GM21381 (cell line): ENCODE measurements around the gene ANTXR1.

Experiments
- ATAC-seq: cut with Tn5 transposase; IDR thresholded peaks from one replicate; pipeline ENCODE4 v1.9.1; 2021; ENCODE audit warnings: mild to moderate bottlenecking, moderate library complexity; ENCODE audit not compliant: unreplicated experiment

ANTXR1 gene

DNA sequence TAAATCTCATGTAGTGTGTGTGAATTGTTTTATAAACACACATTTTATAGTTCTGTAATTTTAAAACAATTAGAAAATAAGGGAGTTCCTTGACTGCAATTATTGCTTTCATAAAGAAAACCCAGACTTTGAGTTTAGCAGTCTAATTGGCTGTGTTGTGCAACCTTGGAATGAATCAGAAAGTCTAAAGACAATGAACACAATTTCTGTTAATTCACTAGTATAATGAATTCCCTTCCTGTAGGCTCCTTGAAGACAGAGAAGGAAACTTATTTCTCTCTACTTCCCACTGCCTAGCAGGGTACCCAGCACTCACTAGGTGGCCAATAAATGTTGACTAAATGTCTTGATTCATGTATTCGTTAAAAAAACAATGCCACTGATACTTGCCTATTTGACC lies 79.9 kb downstream of the ANTXR1 start:
- ATAC-seq = no peak

DNA sequence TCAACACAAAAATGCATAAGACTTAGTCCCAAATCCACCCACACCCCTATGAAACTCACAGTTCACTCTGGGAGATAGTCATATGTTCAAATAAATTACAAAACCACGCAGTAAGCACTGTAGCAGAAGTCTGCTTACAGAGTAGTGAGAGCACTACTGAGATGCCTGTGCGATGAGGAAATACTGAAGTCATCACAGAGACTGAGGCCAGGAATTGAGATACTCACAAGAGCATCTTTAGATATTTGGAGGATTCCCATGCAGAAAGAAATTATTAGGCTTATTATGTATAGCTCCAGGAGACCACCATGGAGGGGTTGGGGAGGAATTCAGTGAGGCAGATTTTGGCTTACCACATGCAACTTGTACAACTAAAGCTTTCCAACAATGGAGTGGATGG lies 82.3 kb downstream of the ANTXR1 start:
- ATAC-seq = no peak

GRCh38 chr2:69096326-69097095 lies 83.5 kb downstream of the ANTXR1 start:
- ATAC-seq = no peak

DNA sequence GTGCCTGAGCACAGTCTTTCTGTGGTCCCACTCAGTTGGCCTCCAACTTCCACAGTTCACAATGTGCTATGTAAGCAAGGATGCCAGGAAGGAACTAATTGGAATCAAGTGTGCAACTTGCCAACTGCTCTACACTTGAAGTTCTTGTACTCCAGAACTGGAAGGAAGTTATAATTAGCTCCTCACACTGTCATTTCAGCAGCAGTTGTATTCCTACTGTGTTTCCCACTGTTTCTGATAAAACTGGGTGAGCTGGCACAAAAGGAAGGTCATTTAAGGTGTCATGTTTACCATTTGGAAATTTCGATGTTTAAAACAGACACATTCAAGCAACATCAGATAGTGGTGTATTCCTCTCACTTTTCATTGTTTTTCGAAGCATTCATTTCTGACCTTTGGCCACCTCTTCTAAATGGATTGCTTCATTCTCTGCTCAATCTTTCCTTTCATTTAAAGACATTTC lies 84.2 kb downstream of the ANTXR1 start:
- no peak for ATAC-seq

DNA sequence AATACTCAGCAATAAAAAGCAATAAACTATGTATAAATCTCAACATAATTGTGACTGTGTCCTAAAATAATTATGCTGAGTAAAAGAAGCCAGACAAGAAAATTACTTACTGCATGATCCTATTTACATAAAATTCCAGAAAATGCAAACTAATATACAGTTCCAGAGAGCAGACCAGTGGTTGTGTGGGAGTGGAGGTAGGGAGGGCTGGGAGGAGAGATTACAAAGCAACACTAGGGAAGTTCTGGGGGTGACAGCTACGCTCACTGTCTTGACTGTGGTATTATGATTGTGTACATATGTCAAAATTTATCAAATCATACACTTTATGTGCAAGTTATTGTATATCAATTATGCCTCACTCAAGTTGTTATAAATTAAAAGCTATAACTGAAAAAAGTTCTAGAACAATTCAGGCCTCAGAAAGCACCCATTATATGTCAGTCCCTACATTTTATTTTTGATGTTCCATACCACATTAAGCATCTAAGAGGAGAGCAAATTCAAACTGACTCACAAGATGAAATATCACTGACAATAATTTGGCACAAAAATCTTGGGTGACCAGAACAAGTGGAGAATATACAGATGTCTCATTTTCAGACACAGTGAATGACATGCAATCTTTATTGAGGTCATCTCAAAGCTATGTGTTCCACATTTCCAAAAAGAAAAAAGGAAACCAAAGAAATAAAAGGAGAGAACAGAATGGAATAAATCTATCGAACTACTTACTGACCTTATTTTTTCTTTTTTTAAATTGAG lies 85.1 kb downstream of the ANTXR1 start:
- ATAC-seq = no peak

DNA sequence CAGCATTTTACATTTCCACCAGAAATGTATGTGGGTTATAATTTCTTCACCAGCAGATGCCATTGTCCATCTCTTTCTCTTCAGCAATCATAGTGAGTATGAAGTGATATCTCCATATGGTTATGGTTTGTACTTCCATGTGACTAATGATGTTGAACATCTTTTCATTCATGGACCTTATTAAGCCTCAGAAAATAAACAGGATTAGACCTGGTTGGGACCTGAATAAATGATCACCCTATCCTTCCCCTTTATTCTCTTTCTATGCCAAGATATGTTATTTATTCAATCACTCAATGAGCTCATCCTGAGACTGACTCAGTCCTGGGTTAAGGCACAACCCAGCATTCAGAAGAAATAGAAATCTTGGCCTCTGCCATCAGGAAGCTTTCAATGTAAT lies 86.6 kb downstream of the ANTXR1 start:
- ATAC-seq = no peak

GRCh38 chr2:69100220-69100723 lies 87.3 kb downstream of the ANTXR1 start:
- no peak for ATAC-seq

DNA sequence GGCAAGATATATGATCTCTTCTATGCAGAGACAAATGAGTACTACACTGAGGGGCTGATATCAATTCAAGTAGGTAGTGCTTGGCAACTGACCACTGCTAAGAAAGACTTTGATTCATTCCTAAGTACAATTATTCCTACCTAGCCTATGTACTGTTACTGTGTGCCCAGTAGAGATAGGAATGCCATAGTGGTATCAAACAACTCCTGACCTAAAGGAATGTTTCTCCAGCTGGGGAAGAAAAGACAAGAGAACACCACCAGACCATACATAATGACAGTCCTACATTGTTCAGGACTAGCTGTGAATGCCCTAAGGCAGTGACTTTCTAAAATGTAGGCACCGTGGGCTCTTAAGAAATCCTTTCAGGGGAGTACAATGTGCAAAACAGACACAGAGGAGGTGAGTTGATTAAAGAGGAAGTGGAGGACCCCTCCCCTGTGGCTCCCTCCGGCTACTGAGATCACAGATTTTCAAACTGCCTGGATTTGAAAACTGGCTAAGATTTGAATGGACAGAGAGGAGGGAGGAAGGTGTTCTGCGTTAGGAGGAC lies 89.1 kb downstream of the ANTXR1 start:
- ATAC-seq = no peak

GRCh38 chr2:69103419-69103818 lies 90.4 kb downstream of the ANTXR1 start:
- ATAC-seq = no peak

DNA sequence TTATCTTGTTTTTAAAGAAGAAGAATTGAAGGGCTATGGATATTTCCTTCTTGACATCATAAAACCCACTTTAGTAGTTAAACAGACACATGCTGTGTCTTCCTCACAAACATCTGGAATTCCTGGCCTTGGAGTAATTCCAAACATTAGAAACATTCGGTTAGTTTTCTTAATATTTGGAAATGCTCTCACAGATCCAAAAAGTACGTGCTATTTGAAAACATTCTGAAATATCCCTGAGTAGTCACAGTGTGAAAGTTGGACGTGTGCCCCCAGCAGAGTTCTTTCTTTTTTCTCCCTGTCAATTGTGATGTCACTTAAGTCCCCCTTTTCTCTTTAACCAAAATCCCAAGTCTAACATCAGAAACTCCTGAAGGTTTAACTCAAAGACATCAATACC lies 91.3 kb downstream of the ANTXR1 start:
- ATAC-seq = no peak

DNA sequence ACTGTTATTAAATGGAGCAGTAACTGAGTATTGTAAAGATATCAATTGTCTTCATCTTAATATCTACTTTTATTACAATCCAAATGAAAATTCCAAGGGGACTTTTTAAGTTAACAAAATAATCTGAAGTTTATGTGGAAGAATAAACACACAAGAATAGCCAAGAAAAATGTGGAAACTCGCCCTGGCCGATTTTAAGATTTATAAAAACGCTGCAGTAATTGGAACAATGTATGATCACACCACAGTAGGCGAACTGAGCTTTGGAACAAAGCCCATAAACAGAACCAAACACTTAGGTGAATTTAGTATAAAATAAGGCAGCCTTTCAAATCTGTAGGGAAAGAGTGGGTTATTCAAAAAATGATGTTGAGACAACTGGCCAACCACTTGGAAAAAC lies 96.3 kb downstream of the ANTXR1 start:
- ATAC-seq = no peak

DNA sequence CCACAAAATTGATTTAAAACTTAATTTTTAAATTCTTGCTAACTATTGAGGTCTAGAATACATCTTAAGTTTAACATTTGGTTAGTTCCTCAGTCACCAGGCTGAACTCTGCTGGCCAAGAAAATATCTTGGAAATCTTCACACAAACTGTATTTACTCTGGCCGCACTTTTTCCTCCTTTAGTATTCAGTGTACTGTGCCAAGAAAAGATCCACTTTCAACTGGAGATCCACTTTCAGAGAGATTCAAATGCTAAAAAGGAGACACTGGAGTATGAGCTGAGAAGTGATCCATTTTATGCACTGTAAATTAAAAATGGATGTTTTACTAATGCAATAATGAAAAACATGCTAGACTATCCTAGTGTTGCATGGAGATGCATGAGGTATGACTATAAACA lies 98.1 kb downstream of the ANTXR1 start:
- no peak for ATAC-seq

DNA sequence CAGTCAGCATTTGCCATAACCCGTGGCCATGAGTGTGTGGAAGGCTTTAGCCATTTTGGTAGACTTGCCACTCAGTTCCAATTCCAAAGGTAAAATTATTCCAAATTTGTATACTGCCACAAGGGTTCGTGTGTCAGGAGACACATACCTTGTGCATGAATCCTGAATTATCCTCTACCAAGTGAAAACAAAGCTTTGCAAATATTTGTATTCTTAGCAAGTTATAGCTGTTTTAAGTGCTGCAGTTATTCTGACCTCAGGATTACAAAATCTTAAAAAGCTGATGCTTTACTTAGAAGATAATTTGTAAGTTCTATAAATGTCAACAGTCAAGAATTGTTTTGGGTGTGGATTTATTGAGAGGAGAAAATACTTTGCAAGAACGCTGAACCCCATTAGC lies 100.6 kb downstream of the ANTXR1 start:
- no peak for ATAC-seq

DNA sequence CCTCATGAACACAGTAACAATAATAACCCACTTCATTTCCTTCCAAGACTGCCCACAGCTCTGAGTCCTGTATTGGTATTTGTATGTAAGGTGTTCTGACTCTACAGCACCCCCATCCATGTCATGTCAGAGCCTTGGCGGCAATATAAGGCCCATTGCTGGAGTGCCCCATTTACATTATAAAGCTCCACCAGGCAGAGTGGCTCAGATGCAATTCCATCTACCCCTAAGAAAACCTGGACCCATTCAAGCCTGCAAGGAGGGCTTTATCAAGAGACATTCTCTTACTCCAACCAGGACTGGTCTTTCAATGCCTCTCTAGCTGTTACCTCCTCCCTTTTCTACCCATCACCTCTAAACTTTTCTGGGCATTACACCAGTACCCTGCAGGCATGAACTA lies 101.6 kb downstream of the ANTXR1 start:
- ATAC-seq = no peak

DNA sequence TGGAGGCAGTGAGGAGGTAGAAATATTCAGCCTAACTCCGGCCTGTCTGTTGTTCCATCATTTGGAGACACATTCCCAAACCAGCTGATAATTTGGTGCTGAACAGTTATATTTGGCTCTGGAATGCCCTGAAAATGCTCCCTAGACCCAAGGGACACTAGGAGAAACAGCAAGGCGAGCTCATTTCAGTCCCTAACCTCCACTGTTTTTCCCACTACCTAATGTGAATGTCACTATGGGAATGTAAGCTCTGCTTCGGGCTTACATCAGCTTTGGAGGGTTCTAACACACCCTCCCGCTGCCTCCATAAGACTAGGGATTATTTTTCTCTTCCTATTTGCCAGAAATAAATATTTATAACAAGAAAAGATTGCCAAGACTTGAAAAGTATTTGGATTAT lies 103.5 kb downstream of the ANTXR1 start:
- ATAC-seq = no peak

DNA sequence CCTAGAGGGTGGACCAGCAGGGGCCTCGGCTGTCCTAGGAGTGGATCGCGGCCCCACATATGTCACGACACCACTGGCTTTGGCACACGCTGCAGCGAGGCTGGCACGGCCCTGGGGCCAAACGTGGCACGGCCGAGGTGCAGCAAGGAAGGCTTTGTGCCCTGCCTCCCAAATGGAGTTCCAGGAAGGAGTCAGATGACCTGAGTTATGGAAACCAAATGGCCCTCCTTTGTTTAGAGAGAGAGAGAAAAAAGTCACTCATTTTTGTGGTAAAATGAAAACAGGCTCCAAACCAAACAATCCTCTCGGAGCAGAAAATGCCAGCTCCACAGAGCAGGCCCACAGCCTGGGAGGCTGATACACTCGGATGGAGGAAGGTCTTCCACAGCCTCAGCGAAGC lies 105.6 kb downstream of the ANTXR1 start:
- ATAC-seq = no peak

DNA sequence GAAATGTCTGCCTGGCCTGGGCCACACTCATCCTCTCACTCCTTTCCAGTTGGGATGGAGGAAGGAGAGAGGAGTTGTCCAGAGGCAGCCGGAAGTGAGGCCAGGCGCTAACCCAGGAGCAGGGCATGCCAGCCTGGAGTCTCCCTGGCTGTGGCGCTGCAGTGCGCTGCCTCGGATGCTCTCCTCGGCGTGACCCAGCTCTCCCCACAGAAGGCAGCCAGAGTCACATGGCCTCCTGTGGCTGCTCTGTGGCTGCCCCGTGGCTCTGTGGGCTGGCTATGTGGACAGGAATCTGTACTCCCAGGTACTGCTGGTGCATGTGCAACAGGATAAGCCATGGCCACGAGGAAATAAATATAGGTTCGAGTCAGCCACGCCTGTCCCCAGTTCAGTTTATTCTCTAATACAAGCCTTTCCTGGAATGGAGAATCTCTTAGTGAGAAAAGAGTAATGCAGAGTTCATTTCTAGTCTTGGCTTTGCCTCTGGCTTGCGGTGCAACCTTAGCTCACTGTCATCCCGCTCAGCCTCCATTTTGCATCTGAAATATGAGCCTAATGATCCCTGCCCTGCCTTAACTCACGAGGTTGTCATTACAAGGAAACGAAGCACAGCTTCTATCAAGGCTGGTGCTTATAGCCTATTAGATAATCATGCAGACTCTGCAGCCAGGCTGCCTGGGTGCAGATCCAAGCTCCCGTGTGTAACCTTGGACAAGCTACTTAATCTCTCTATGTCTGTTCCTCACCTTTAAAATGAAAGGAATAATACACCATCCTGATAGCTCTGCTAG lies 106.3 kb downstream of the ANTXR1 start:
- ATAC-seq = no peak

GRCh38 chr2:69122271-69122670 lies 109.3 kb downstream of the ANTXR1 start:
- ATAC-seq = no peak

DNA sequence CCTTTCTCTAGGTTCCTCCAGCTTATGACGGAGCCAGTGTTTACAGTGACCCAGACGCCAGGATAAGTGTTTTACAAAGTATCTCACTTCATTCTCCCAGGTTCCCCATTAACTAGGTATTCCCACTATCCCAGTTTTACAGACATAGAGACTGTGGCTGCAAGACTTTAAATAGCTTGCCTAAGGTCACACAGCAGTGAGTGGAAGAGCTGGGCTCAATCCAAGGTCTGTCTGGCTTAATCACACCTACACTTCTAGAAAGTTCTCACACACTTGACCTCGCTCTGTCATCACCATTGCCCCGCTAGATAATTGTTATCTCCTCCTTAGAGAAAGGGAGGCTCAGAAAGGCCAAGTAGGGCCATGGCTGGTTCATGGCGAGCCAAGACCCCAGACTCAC lies 110.2 kb downstream of the ANTXR1 start:
- no peak for ATAC-seq

- no peak for ATAC-seq
Observed at GRCh38 chr2:69124343-69124742, 111.4 kb downstream of the ANTXR1 start.

- ATAC-seq = no peak
Observed at GRCh38 chr2:69125816-69126215, 112.8 kb downstream of the ANTXR1 start.
